Measurements from ENCODE around the gene C1QTNF8.

C1QTNF8 gene

GRCh38 chr16:1051446-1051845 is 44.6 kb downstream of the C1QTNF8 start:
- Histone ChIP-seq H3K27me3 (ENCODE audit: insufficient read depth, low read depth) (peaks cover 94% of the 10 kb centered on the region), H3K4me3 (IDR thresholded peaks at IDR 0.05; ENCODE audit: insufficient read depth, low read depth, low read length) (no peak overlapping the region), H3K4me1 (ENCODE audit: low read depth, poor library complexity, severe bottlenecking) (no peaks in the 10 kb centered on the region), H3K36me3 (ENCODE audit: insufficient read depth) (no peaks in the 10 kb centered on the region), H3K4me2 (no peak overlapping the region), H3K9ac (no peak overlapping the region), H3K79me2 (ENCODE audit: insufficient read depth, low read depth) (no peaks in the 10 kb centered on the region), H4K20me1 (ENCODE audit: insufficient read depth) (no peaks in the 10 kb centered on the region), H2AFZ (ENCODE audit: low read depth) (no peak overlapping the region), H3K27ac (no peak overlapping the region)
- TF ChIP-seq, protein P1, sequence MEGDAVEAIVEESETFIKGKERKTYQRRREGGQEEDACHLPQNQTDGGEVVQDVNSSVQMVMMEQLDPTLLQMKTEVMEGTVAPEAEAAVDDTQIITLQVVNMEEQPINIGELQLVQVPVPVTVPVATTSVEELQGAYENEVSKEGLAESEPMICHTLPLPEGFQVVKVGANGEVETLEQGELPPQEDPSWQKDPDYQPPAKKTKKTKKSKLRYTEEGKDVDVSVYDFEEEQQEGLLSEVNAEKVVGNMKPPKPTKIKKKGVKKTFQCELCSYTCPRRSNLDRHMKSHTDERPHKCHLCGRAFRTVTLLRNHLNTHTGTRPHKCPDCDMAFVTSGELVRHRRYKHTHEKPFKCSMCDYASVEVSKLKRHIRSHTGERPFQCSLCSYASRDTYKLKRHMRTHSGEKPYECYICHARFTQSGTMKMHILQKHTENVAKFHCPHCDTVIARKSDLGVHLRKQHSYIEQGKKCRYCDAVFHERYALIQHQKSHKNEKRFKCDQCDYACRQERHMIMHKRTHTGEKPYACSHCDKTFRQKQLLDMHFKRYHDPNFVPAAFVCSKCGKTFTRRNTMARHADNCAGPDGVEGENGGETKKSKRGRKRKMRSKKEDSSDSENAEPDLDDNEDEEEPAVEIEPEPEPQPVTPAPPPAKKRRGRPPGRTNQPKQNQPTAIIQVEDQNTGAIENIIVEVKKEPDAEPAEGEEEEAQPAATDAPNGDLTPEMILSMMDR (conservative IDR thresholded peaks at IDR 0.05; ENCODE audit: low read depth, low read length): no peak

- Histone ChIP-seq H3K27me3 (ENCODE audit: insufficient read depth, low read depth) (peaks cover 94% of the 10 kb centered on the region), H3K4me3 (IDR thresholded peaks at IDR 0.05; ENCODE audit: insufficient read depth, low read depth, low read length) (no peak overlapping the region), H2AFZ (ENCODE audit: low read depth) (no peak overlapping the region), H3K36me3 (ENCODE audit: insufficient read depth) (no peaks in the 10 kb centered on the region), H3K4me2 (no peak overlapping the region), H3K9ac (no peak overlapping the region), H3K27ac (no peak overlapping the region), H3K79me2 (ENCODE audit: insufficient read depth, low read depth) (no peaks in the 10 kb centered on the region), H4K20me1 (ENCODE audit: insufficient read depth) (no peaks in the 10 kb centered on the region), H3K4me1 (ENCODE audit: low read depth, poor library complexity, severe bottlenecking) (no peaks in the 10 kb centered on the region)
- TF ChIP-seq, protein P1 (conservative IDR thresholded peaks at IDR 0.05; ENCODE audit: low read depth, low read length): no peak
Observed at GRCh38 chr16:1050921-1051320, 45.1 kb downstream of the C1QTNF8 start.

DNA sequence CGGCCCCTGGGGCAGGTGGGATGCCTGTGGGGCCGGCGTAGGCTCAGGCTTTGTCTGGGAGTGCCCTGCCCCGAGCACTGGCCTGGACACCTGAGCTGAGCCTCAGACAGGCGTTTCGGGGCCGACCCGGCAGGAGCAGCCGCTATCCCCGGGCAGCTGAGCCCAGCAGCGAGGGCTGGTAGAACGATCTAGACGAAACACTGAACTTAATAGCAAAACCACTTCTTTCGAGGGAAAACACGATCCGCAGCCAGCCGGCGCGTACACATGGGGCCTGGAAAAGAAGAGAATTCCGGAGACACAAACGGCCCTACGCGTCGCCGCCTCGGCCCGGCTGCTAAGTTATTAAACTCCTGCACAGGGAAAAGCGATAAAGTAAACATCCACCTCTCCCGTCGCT is 45.5 kb downstream of the C1QTNF8 start:
- no peaks in the 10 kb centered on the region for H3K36me3 ChIP-seq (ENCODE audit: insufficient read depth)
- H4K20me1 ChIP-seq (ENCODE audit: insufficient read depth): no peaks in the 10 kb centered on the region
- H3K9ac ChIP-seq: no peak overlapping the region
- H3K4me3 ChIP-seq (IDR thresholded peaks at IDR 0.05; ENCODE audit: insufficient read depth, low read depth, low read length): no peak overlapping the region
- no peak overlapping the region for H3K4me2 ChIP-seq
- TF ChIP-seq, protein P1 (conservative IDR thresholded peaks at IDR 0.05; ENCODE audit: low read depth, low read length): no peak
- no peak overlapping the region for H2AFZ ChIP-seq (ENCODE audit: low read depth)
- no peaks in the 10 kb centered on the region for H3K4me1 ChIP-seq (ENCODE audit: low read depth, poor library complexity, severe bottlenecking)
- no peaks in the 10 kb centered on the region for H3K79me2 ChIP-seq (ENCODE audit: insufficient read depth, low read depth)
- H3K27ac ChIP-seq: no peak overlapping the region
- H3K27me3 ChIP-seq (ENCODE audit: insufficient read depth, low read depth): peaks cover 92% of the 10 kb centered on the region

DNA sequence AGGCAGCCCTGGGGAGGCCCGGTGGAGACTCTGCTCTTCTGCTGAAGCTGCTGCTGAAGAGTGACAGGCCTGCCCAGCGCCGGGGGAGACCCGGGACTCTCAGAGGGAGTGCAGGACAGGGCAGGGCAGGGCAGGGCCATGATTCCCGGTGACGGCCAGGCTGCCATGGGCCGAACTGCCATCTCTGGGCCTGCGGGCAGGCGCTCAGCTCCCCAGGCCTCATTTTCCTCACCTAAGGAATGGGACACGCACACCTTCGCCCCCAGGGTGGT is 46.1 kb downstream of the C1QTNF8 start:
- H2AFZ ChIP-seq (ENCODE audit: low read depth): no peak overlapping the region
- H3K4me3 ChIP-seq (IDR thresholded peaks at IDR 0.05; ENCODE audit: insufficient read depth, low read depth, low read length): no peak overlapping the region
- no peaks in the 10 kb centered on the region for H3K79me2 ChIP-seq (ENCODE audit: insufficient read depth, low read depth)
- H3K36me3 ChIP-seq (ENCODE audit: insufficient read depth): no peaks in the 10 kb centered on the region
- H3K9ac ChIP-seq: no peak overlapping the region
- no peak overlapping the region for H3K27ac ChIP-seq
- TF ChIP-seq, protein P1 (conservative IDR thresholded peaks at IDR 0.05; ENCODE audit: low read depth, low read length): no peak
- no peak overlapping the region for H3K4me2 ChIP-seq
- no peaks in the 10 kb centered on the region for H4K20me1 ChIP-seq (ENCODE audit: insufficient read depth)
- H3K4me1 ChIP-seq (ENCODE audit: low read depth, poor library complexity, severe bottlenecking): no peaks in the 10 kb centered on the region
- peaks cover 92% of the 10 kb centered on the region for H3K27me3 ChIP-seq (ENCODE audit: insufficient read depth, low read depth)

Data from KMS-11 (cell line).